ENCODE results near the gene SELENOI.

GRCh38 chr2:26337298-26337697, 8.6 kb upstream of the SELENOI start:
- TF ChIP-seq GATA2 (IDR thresholded peaks at IDR 0.05; ENCODE audit: low read depth, low read length) = no peak
- TF ChIP-seq GATA3 (IDR thresholded peaks at IDR 0.05; ENCODE audit: low read depth, low read length) = no peak
